GM23338 (cell line): Measurements from ENCODE around the gene TRDN. TPM values are rescaled to one million over a fixed set of nuclear protein-coding genes. Genes with fewer than 3 reads are reported as not detected.

ENCODE experiments used
- ATAC-seq: fragments of 200-7000 bp; cut with Tn5 transposase; 3 replicates; pipeline ENCODE4 v1.9.1; 2020
- DNase-seq: peaks from one replicate; pipeline ENCODE4 v3.0.0-alpha.2; 2015; ENCODE audit warnings: low spot score
- H2AFZ ChIP-seq: fragments of 200-600 bp; sonication (generic); 2 replicates; pipeline ENCODE4 v1.8.0; 2016; ENCODE audit warnings: antibody characterized with exemption, mild to moderate bottlenecking, moderate library complexity
- H3F3A ChIP-seq: fragments of 200-600 bp; sonication (generic); replicated peaks from 2 replicates; pipeline ENCODE4 v1.8.0; 2017; ENCODE audit warnings: antibody characterized with exemption, mixed run types, low read depth
- H3K27ac ChIP-seq: fragments of 200-600 bp; sonication (generic); 2 replicates; pipeline ENCODE4 v1.6.1; 2016; ENCODE audit warnings: low read depth
- H3K27me3 ChIP-seq: fragments of 200-600 bp; sonication (generic); 2 replicates; pipeline ENCODE4 v1.8.0; 2016; ENCODE audit warnings: mild to moderate bottlenecking, mixed run types, moderate library complexity; ENCODE audit not compliant: insufficient read depth
- H3K36me3 ChIP-seq: fragments of 200-600 bp; sonication (generic); 2 replicates; pipeline ENCODE4 v1.8.0; 2016; ENCODE audit warnings: mild to moderate bottlenecking; ENCODE audit not compliant: insufficient read depth
- H3K4me1 ChIP-seq: fragments of 200-600 bp; sonication (generic); 2 replicates; pipeline ENCODE4 v1.8.0; 2016; ENCODE audit warnings: mild to moderate bottlenecking, moderate library complexity; ENCODE audit not compliant: insufficient read depth
- H3K4me2 ChIP-seq: fragments of 200-600 bp; sonication (generic); 2 replicates; pipeline ENCODE4 v1.7.1; 2017; ENCODE audit warnings: mixed run types
- H3K4me3 ChIP-seq: fragments of 200-600 bp; sonication (generic); 2 replicates; pipeline ENCODE4 v1.6.1; 2016; ENCODE audit warnings: mixed run types
- H3K79me2 ChIP-seq: fragments of 200-600 bp; sonication (generic); replicated peaks from 2 replicates; pipeline ENCODE4 v1.8.0; 2017; ENCODE audit warnings: mild to moderate bottlenecking; ENCODE audit not compliant: insufficient read depth
- H3K9me2 ChIP-seq: fragments of 200-600 bp; sonication (generic); 2 replicates; pipeline ENCODE4 v1.8.0; 2017; ENCODE audit not compliant: insufficient read depth
- H4K20me1 ChIP-seq: fragments of 200-600 bp; sonication (generic); replicated peaks from 2 replicates; pipeline ENCODE4 v1.8.0; 2017; ENCODE audit warnings: mild to moderate bottlenecking; ENCODE audit not compliant: insufficient read depth
- H3K27ac Mint-ChIP-seq: 2 replicates; pipeline ENCODE4 v1.8.0; 2020; ENCODE audit warnings: inconsistent platforms, mild to moderate bottlenecking, moderate library complexity, mixed read lengths
- H3K27me3 Mint-ChIP-seq: 3 replicates; pipeline ENCODE4 v1.8.0; 2022; ENCODE audit warnings: low read depth, mild to moderate bottlenecking, moderate library complexity, mixed read lengths, inconsistent platforms; ENCODE audit not compliant: insufficient read depth, poor library complexity
- H3K36me3 Mint-ChIP-seq: 3 replicates; pipeline ENCODE4 v1.8.0; 2021; ENCODE audit warnings: low read depth, mild to moderate bottlenecking, inconsistent platforms, moderate library complexity, mixed read lengths
- H3K4me1 Mint-ChIP-seq: 3 replicates; pipeline ENCODE4 v1.8.0; 2020; ENCODE audit warnings: mild to moderate bottlenecking, inconsistent platforms, mixed read lengths
- H3K4me3 Mint-ChIP-seq: 3 replicates; pipeline ENCODE4 v1.8.0; 2021; ENCODE audit warnings: moderate library complexity, mild to moderate bottlenecking, inconsistent platforms, mixed read lengths
- H3K9me3 Mint-ChIP-seq: 3 replicates; pipeline ENCODE4 v1.8.0; 2020; ENCODE audit warnings: moderate library complexity, mild to moderate bottlenecking, inconsistent platforms, mixed read lengths
- CTCF ChIP-seq, 2 experiments: fragments of 200-600 bp in 1 of 2; sonication (generic) in 1 of 2; conservative IDR thresholded peaks; 2 replicates each; pipeline versions ENCODE4 v1.5.1 to v1.6.1; 2016 to 2017; ENCODE audit warnings: antibody characterized with exemption in 2 of 2, low read depth in 2 of 2, mild to moderate bottlenecking in 2 of 2, moderate library complexity in 1 of 2
- EZH2phosphoT487 ChIP-seq: fragments of 200-600 bp; sonication (generic); IDR thresholded peaks from one replicate; pipeline ENCODE4 v1.8.1; 2018; ENCODE audit warnings: antibody characterized with exemption; ENCODE audit not compliant: unreplicated experiment
- JUNB ChIP-seq: IDR thresholded peaks from one replicate; pipeline ENCODE4 v1.6.1; 2016; ENCODE audit warnings: antibody characterized with exemption; ENCODE audit not compliant: unreplicated experiment
- STAT1 ChIP-seq: IDR thresholded peaks from one replicate; pipeline ENCODE4 v1.6.1; 2016; ENCODE audit warnings: antibody characterized with exemption; ENCODE audit not compliant: unreplicated experiment
- polyA plus RNA-seq: library from polyadenylated mRNA; unstranded; fragments of >200 nt; fragmentation: Nextera tagmentation; extraction: Ambion mirVana; gene quantifications from 2 replicates; pipeline ENCODE4 v1.2.1, GENCODE V29; 2016
- total RNA-seq: library from RNA; depleted of rRNA; stranded (reverse); fragments of >200 nt; shearing (Covaris generic); gene quantifications from 2 replicates; pipeline ENCODE4 v1.2.3, GENCODE V29; 2014
- TF ChIP-seq, protein P1 (sequence below): IDR thresholded peaks from one replicate; pipeline ENCODE4 v1.6.1; 2018; ENCODE audit warnings: antibody characterized with exemption; ENCODE audit not compliant: unreplicated experiment
- TF ChIP-seq, protein P2 (sequence below): fragments of 250-450 bp; sonication (Bioruptor Pico); IDR thresholded peaks from 2 replicates; pipeline ENCODE4 v1.5.0; 2020; ENCODE audit warnings: mild to moderate bottlenecking, moderate library complexity

Gene TRDN
- total and polyA plus RNA-seq, 2 experiments from 2014 or later: 35.5 to 137 TPM

GRCh38 chr6:123632641-123633040 is 4.1 kb downstream of the TRDN start:
- no peak overlapping the region for H3K27ac Mint-ChIP-seq
- no peaks in the 10 kb centered on the region for H3F3A ChIP-seq
- no peak for TF ChIP-seq STAT1
- no peak for TF ChIP-seq EZH2phosphoT487
- TF ChIP-seq, protein P1, sequence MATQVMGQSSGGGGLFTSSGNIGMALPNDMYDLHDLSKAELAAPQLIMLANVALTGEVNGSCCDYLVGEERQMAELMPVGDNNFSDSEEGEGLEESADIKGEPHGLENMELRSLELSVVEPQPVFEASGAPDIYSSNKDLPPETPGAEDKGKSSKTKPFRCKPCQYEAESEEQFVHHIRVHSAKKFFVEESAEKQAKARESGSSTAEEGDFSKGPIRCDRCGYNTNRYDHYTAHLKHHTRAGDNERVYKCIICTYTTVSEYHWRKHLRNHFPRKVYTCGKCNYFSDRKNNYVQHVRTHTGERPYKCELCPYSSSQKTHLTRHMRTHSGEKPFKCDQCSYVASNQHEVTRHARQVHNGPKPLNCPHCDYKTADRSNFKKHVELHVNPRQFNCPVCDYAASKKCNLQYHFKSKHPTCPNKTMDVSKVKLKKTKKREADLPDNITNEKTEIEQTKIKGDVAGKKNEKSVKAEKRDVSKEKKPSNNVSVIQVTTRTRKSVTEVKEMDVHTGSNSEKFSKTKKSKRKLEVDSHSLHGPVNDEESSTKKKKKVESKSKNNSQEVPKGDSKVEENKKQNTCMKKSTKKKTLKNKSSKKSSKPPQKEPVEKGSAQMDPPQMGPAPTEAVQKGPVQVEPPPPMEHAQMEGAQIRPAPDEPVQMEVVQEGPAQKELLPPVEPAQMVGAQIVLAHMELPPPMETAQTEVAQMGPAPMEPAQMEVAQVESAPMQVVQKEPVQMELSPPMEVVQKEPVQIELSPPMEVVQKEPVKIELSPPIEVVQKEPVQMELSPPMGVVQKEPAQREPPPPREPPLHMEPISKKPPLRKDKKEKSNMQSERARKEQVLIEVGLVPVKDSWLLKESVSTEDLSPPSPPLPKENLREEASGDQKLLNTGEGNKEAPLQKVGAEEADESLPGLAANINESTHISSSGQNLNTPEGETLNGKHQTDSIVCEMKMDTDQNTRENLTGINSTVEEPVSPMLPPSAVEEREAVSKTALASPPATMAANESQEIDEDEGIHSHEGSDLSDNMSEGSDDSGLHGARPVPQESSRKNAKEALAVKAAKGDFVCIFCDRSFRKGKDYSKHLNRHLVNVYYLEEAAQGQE: no peak
- no peak for TF ChIP-seq JUNB
- TF ChIP-seq CTCF (conservative IDR thresholded peaks at IDR 0.05; ENCODE audit: low read depth in 2 of 2): no peak
- TF ChIP-seq, protein P2, sequence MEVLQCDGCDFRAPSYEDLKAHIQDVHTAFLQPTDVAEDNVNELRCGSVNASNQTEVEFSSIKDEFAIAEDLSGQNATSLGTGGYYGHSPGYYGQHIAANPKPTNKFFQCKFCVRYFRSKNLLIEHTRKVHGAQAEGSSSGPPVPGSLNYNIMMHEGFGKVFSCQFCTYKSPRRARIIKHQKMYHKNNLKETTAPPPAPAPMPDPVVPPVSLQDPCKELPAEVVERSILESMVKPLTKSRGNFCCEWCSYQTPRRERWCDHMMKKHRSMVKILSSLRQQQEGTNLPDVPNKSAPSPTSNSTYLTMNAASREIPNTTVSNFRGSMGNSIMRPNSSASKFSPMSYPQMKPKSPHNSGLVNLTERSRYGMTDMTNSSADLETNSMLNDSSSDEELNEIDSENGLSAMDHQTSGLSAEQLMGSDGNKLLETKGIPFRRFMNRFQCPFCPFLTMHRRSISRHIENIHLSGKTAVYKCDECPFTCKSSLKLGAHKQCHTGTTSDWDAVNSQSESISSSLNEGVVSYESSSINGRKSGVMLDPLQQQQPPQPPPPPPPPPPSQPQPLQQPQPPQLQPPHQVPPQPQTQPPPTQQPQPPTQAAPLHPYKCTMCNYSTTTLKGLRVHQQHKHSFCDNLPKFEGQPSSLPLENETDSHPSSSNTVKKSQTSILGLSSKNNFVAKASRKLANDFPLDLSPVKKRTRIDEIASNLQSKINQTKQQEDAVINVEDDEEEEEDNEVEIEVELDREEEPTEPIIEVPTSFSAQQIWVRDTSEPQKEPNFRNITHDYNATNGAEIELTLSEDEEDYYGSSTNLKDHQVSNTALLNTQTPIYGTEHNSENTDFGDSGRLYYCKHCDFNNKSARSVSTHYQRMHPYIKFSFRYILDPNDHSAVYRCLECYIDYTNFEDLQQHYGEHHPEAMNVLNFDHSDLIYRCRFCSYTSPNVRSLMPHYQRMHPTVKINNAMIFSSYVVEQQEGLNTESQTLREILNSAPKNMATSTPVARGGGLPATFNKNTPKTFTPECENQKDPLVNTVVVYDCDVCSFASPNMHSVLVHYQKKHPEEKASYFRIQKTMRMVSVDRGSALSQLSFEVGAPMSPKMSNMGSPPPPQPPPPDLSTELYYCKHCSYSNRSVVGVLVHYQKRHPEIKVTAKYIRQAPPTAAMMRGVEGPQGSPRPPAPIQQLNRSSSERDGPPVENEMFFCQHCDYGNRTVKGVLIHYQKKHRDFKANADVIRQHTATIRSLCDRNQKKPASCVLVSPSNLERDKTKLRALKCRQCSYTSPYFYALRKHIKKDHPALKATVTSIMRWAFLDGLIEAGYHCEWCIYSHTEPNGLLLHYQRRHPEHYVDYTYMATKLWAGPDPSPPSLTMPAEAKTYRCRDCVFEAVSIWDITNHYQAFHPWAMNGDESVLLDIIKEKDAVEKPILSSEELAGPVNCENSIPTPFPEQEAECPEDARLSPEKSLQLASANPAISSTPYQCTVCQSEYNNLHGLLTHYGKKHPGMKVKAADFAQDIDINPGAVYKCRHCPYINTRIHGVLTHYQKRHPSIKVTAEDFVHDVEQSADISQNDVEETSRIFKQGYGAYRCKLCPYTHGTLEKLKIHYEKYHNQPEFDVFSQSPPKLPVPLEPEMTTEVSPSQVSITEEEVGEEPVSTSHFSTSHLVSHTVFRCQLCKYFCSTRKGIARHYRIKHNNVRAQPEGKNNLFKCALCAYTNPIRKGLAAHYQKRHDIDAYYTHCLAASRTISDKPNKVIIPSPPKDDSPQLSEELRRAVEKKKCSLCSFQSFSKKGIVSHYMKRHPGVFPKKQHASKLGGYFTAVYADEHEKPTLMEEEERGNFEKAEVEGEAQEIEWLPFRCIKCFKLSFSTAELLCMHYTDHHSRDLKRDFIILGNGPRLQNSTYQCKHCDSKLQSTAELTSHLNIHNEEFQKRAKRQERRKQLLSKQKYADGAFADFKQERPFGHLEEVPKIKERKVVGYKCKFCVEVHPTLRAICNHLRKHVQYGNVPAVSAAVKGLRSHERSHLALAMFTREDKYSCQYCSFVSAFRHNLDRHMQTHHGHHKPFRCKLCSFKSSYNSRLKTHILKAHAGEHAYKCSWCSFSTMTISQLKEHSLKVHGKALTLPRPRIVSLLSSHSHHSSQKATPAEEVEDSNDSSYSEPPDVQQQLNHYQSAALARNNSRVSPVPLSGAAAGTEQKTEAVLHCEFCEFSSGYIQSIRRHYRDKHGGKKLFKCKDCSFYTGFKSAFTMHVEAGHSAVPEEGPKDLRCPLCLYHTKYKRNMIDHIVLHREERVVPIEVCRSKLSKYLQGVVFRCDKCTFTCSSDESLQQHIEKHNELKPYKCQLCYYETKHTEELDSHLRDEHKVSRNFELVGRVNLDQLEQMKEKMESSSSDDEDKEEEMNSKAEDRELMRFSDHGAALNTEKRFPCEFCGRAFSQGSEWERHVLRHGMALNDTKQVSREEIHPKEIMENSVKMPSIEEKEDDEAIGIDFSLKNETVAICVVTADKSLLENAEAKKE (CRISPR knock-in tag): no peak
- no peaks in the 10 kb centered on the region for H4K20me1 ChIP-seq
- H3K27ac ChIP-seq: no peak overlapping the region
- no peaks in the 10 kb centered on the region for H3K36me3 Mint-ChIP-seq
- no peaks in the 10 kb centered on the region for H3K79me2 ChIP-seq
- peaks cover 19% of the 10 kb centered on the region for H3K4me1 ChIP-seq
- DNase-seq (no peak), ATAC-seq (no peak)
- no peaks in the 10 kb centered on the region for H3K27me3 Mint-ChIP-seq
- no peak overlapping the region for H3K4me3 Mint-ChIP-seq
- H3K9me2 ChIP-seq: 0 out of 2 replicates have a peak, but pooled peaks cover 5% of the 10 kb centered on the region
- H3K9me3 Mint-ChIP-seq: no peaks in the 10 kb centered on the region
- H3K4me1 Mint-ChIP-seq: peaks cover 34% of the 10 kb centered on the region
- H3K4me3 ChIP-seq: no peak overlapping the region
- H3K36me3 ChIP-seq: no peaks in the 10 kb centered on the region
- H3K27me3 ChIP-seq: no peaks in the 10 kb centered on the region
- H2AFZ ChIP-seq: no peak overlapping the region
- H3K4me2 ChIP-seq: no peak overlapping the region
